Measurements from ENCODE around the gene GRM4.

The GRM4 gene

DNA sequence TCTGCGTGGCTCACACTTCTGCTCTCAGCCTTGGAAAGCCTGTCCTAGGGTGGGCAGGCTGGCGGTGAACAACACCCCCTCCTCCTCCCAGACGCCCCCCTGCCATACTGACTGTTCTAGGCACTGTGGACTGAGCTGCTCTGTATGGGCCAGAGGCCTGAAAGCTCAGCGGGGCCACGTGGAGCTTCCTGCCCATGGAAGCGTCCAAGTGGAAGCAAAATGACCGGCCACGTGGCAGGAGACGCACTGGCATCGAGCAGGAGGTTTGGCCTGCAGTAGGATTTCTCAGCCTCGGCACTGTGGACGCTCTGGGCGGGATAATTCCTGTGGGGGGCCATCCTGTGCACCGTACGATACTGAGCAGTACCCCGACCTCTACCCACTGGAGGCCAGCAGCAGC lies 88.7 kb downstream of the GRM4 start:
- DNase-seq (ENCODE audit: low read depth): no peak
- TF ChIP-seq, protein P1, sequence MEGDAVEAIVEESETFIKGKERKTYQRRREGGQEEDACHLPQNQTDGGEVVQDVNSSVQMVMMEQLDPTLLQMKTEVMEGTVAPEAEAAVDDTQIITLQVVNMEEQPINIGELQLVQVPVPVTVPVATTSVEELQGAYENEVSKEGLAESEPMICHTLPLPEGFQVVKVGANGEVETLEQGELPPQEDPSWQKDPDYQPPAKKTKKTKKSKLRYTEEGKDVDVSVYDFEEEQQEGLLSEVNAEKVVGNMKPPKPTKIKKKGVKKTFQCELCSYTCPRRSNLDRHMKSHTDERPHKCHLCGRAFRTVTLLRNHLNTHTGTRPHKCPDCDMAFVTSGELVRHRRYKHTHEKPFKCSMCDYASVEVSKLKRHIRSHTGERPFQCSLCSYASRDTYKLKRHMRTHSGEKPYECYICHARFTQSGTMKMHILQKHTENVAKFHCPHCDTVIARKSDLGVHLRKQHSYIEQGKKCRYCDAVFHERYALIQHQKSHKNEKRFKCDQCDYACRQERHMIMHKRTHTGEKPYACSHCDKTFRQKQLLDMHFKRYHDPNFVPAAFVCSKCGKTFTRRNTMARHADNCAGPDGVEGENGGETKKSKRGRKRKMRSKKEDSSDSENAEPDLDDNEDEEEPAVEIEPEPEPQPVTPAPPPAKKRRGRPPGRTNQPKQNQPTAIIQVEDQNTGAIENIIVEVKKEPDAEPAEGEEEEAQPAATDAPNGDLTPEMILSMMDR (IDR thresholded peaks at IDR 0.05; ENCODE audit: control insufficient read depth, insufficient read depth, low read depth, low read length, missing control alignments): no peak
- H3K4me3 ChIP-seq (ENCODE audit: control insufficient read depth, low read depth, low read length): no peak overlapping the region

DNA sequence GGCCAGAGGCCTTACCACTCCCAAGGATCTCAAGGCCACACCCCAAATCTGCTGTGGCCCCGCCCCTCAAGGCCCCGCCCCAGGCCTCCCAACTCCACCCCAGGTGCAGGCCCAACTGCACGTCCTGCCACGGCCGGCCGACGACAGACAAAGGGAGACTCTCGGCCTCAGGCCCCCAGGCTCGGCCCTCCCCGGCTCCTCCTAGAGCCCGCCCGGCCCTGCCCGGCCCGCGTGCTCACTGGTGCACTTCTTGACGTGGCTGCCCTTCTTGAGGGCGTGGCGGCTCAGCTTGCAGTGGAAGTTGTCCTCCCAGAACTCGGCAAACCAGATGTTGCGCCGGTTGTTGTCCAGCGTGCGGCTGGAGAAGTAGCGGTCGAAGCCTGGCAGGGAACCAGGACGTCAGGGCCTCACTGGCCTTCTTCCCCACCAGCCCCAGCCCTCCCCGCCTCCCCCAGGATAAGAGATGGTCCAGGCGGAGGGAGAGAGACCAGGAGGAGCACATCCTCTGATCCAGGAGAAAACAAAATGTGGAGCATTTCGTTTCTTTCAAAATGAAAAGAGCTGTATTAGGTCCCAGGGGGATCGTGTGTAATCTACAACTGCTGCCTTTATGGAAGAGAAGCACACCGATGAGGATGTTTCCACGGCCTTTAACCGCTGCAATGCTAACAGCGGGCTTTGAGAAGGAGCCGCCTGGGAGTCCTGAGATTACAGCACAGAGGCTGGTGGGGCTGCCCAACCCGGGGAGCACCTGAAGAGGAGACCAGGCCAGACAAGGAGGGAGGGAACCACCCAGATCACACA lies 89.4 kb downstream of the GRM4 start:
- H3K4me3 ChIP-seq (ENCODE audit: control insufficient read depth, low read depth, low read length): no peak overlapping the region
- peak; percentile 14 for DNase-seq (ENCODE audit: low read depth)
- TF ChIP-seq, protein P1 (IDR thresholded peaks at IDR 0.05; ENCODE audit: control insufficient read depth, insufficient read depth, low read depth, low read length, missing control alignments): no peak

DNA sequence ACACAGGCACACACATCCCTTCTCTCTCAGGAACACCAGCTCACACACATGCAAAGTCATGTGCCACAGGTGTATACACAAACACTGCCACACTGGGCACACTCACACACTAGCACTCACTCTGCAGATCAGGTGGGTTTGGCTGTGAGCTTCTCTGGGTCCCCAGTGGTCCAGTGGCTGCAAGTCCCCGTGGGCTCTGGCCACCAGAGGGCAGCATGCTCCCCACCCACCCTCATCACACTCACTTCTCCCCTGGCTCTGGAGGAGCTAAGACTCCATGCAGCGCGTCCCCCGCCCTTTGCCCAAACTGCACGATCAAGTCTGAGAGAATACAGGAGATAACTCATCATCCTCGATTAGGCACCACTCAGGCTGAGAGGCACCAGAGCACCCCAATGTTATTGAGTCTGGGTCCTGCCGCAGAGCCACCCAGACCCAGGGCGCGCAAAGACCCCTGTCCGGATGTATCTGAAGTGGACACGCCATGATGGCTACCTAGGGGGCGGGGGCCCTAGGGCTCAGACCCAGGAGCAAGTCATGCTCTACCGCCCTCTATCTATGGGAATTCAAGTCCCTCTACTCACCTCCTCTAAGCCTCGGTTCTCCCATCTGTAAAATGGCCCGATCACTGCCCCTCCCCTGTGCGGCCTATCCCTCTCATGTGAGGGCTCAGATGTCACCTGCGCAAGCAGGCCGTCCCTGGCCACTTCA lies 90.5 kb downstream of the GRM4 start:
- H3K4me3 ChIP-seq (ENCODE audit: control insufficient read depth, low read depth, low read length): no peak overlapping the region
- no peak for DNase-seq (ENCODE audit: low read depth)
- TF ChIP-seq, protein P1 (IDR thresholded peaks at IDR 0.05; ENCODE audit: control insufficient read depth, insufficient read depth, low read depth, low read length, missing control alignments): peak; percentile 85

DNA sequence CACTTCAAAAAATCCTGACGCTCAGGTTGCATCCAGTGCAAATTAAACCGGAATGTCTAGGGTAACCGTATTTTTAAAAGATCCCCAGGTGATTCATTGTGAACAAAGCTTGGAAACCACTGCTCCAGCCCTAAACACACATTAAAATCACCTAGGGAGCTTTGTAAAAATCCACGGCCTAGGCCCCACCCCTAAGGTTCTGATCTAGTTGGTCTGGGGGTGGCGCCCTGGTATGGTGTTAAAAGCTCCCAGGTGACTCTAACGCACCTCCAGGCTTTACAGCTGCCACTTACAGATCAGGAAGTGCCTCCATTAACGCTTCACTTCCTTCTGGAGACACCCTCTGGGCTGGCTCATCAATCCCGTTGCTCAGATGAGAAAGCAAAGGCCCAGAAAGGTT lies 92.2 kb downstream of the GRM4 start:
- no peak for DNase-seq (ENCODE audit: low read depth)
- TF ChIP-seq, protein P1 (IDR thresholded peaks at IDR 0.05; ENCODE audit: control insufficient read depth, insufficient read depth, low read depth, low read length, missing control alignments): no peak
- H3K4me3 ChIP-seq (ENCODE audit: control insufficient read depth, low read depth, low read length): no peak overlapping the region

DNA sequence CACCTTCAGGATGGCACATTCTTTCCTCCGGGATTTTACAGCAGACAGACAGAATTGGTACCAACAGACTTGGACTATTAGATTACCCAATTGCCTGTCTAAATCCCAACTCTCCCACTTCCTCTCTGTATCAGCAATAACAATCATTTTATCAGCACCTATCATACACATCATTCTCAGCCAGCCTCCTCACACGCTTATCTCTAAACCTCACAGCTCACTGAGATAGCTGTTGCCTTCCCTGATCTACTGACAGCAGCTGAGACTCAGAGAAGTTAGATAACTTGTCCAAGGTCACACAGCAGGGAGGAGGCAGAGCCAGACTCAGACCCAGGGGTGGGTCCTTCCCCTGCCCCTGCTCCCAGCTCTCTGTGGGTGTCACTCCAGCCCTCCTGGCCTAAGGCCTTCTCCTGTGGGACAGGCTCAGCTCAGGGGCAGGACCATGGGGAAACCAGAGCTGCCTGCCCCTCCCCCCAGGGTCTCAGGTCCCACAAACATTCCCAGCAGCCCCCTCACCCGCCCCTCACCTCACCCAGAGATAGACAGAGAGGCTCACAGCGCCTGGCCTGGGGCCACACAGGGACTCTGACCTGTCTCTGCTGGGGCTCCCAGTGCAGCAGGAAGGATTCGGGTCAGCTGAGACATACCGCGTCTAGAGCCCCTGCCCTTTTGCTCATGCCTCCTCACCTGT lies 92.8 kb downstream of the GRM4 start:
- H3K4me3 ChIP-seq (ENCODE audit: control insufficient read depth, low read depth, low read length): no peak overlapping the region
- TF ChIP-seq, protein P1 (IDR thresholded peaks at IDR 0.05; ENCODE audit: control insufficient read depth, insufficient read depth, low read depth, low read length, missing control alignments): no peak
- no peak for DNase-seq (ENCODE audit: low read depth)

DNA sequence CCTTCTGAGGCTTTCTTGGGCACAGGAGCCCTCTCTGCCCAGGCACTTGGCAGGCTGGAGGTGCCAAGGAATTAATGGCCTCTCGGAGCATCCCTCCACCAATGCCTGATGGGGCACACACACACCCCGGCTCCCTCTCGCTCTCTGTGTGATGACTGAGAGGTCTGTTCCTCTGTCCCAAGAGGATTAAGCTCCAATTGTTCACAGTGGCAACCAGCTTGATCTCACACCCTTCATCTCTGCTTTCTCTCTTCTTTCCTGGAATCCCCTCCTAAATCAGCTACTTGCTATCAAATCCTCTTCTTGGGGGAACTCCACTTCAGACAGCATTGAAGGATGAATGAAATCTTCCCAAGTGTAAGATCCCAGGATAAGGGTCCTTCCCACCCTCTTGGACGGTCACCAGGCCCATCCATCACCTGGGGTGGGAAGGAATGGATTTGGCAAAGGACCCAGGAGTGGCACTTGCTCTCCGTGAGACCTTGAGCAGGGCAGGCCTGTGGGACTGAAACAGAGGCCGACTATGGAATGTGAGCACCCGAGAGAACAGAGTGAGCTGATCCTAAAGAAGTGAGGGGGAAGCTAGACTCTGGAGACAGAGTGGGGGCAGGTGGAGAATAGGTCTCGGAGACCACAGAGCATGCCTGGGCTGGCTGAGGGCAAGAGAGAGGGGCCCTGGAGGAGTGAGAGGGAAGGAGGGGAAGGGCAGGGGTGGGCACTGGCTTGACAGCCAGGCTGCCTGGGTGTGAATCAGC lies 93.6 kb downstream of the GRM4 start:
- TF ChIP-seq, protein P1 (IDR thresholded peaks at IDR 0.05; ENCODE audit: control insufficient read depth, insufficient read depth, low read depth, low read length, missing control alignments): no peak
- H3K4me3 ChIP-seq (ENCODE audit: control insufficient read depth, low read depth, low read length): no peak overlapping the region
- no peak for DNase-seq (ENCODE audit: low read depth)
